Peyer's patch (tissue), 4 donors: Measurements from ENCODE around the gene LCN6.

Source experiments
- CTCF ChIP-seq, 6 experiments: fragments of 450-650 bp in 4 of 6; fragments of 200-600 bp in 2 of 6; sonication (generic) in 1 of 6; IDR thresholded peaks; one replicate each; pipeline ENCODE4 v1.5.1; 2017 to 2019; ENCODE audit warnings: antibody characterized with exemption in 6 of 6, mild to moderate bottlenecking in 3 of 6, moderate library complexity in 1 of 6
- POLR2A ChIP-seq, 2 donors: fragments of 450-650 bp; IDR thresholded peaks; one replicate each; pipeline ENCODE4 v1.5.1; 2017; ENCODE audit warnings: antibody characterized with exemption in 2 of 2, mild to moderate bottlenecking in 2 of 2, moderate library complexity in 2 of 2

- no peak for TF ChIP-seq POLR2A (IDR thresholded peaks at IDR 0.05)
- TF ChIP-seq CTCF (IDR thresholded peaks at IDR 0.05): no peak
Measured at GRCh38 chr9:136751244-136751643, 2.9 kb upstream of the LCN6 start.
